ENCODE measurements around the gene ADGRG3. TPM values are rescaled to one million over a fixed set of nuclear protein-coding genes. Genes with fewer than 3 reads are reported as not detected.

The ADGRG3 gene
- total RNA-seq, 1 donor = not detected

GRCh38 chr16:57660715-57661463 is 7.2 kb upstream of the ADGRG3 start:
- TF ChIP-seq CTCF (IDR thresholded peaks at IDR 0.05; ENCODE audit: insufficient read depth, low read depth, low read length) = no peak
- H3K4me3 ChIP-seq (ENCODE audit: low read depth, low read length) = no peak overlapping the region
- no peak for DNase-seq (ENCODE audit: low read depth)

GRCh38 chr16:57661510-57661909 is 6.6 kb upstream of the ADGRG3 start:
- H3K4me3 ChIP-seq (ENCODE audit: low read depth, low read length) = no peak overlapping the region
- no peak for TF ChIP-seq CTCF (IDR thresholded peaks at IDR 0.05; ENCODE audit: insufficient read depth, low read depth, low read length)
- DNase-seq (ENCODE audit: low read depth) = no peak

GRCh38 chr16:57661936-57662906 is 5.9 kb upstream of the ADGRG3 start:
- TF ChIP-seq CTCF (IDR thresholded peaks at IDR 0.05; ENCODE audit: insufficient read depth, low read depth, low read length) = no peak
- no peak for DNase-seq (ENCODE audit: low read depth)
- no peak overlapping the region for H3K4me3 ChIP-seq (ENCODE audit: low read depth, low read length)

- no peak for TF ChIP-seq CTCF (IDR thresholded peaks at IDR 0.05; ENCODE audit: insufficient read depth, low read depth, low read length)
- H3K4me3 ChIP-seq (ENCODE audit: low read depth, low read length) = no peak overlapping the region
- no peak for DNase-seq (ENCODE audit: low read depth)
Measured at GRCh38 chr16:57663436-57663835, 4.7 kb upstream of the ADGRG3 start.

GRCh38 chr16:57663917-57664661 is 4.0 kb upstream of the ADGRG3 start:
- no peak for DNase-seq (ENCODE audit: low read depth)
- H3K4me3 ChIP-seq (ENCODE audit: low read depth, low read length) = no peak overlapping the region
- no peak for TF ChIP-seq CTCF (IDR thresholded peaks at IDR 0.05; ENCODE audit: insufficient read depth, low read depth, low read length)

- H3K4me3 ChIP-seq (ENCODE audit: low read depth, low read length) = no peak overlapping the region
- no peak for TF ChIP-seq CTCF (IDR thresholded peaks at IDR 0.05; ENCODE audit: insufficient read depth, low read depth, low read length)
- no peak for DNase-seq (ENCODE audit: low read depth)
Measured at GRCh38 chr16:57664662-57665025, 3.5 kb upstream of the ADGRG3 start.

Measured in fibroblast of villous mesenchyme (primary cell).